Stomach (tissue), 9 donors: ENCODE results near the gene SLC25A46. TPM values are rescaled to one million over a fixed set of nuclear protein-coding genes. Genes with fewer than 3 reads are reported as not detected.

ENCODE experiments used
- DNase-seq, 2 donors: peaks; one replicate each; pipeline versions ENCODE4 v3.0.0 to v3.0.0-alpha.2; 2013 to 2019
- H3K27ac ChIP-seq, 5 donors: fragments of 200-600 bp in 4 of 5; sonication (generic) in 4 of 5; one replicate each; pipeline ENCODE4 v1.5.1; 2013 to 2019; ENCODE audit warnings: mild to moderate bottlenecking in 1 of 5, moderate library complexity in 1 of 5
- H3K27me3 ChIP-seq, 3 donors: fragments of 200-600 bp; sonication (generic); one replicate each; pipeline ENCODE4 v1.5.1; 2017 to 2019; ENCODE audit warnings: mixed run types in 1 of 3
- H3K36me3 ChIP-seq, 4 donors: fragments of 200-600 bp; sonication (generic); 1 replicate in 3 of 4; 2 replicates in 1 of 4; pipeline ENCODE4 v1.5.1; 2016 to 2019
- H3K4me1 ChIP-seq, 4 donors: fragments of 200-600 bp; sonication (generic); one replicate each; pipeline ENCODE4 v1.5.1; 2016 to 2019
- H3K4me3 ChIP-seq, 4 donors: fragments of 200-600 bp; sonication (generic) in 3 of 4; one replicate each; pipeline ENCODE4 v1.5.1; 2016 to 2019; ENCODE audit warnings: mild to moderate bottlenecking in 1 of 4
- H3K9me3 ChIP-seq, 4 donors: fragments of 200-600 bp; sonication (generic); one replicate each; pipeline ENCODE4 v1.5.1; 2016 to 2019
- EP300 ChIP-seq: sonication (generic); formaldehyde crosslinking; IDR thresholded peaks from one replicate; pipeline ENCODE4 v1.6.1; 2017; ENCODE audit warnings: antibody characterized with exemption
- POLR2A ChIP-seq, 4 donors: fragments of 450-650 bp; IDR thresholded peaks; one replicate each; pipeline ENCODE4 v1.6.1; 2016; ENCODE audit warnings: antibody characterized with exemption in 4 of 4, control low read depth in 2 of 4, mild to moderate bottlenecking in 1 of 4, moderate library complexity in 1 of 4
- POLR2AphosphoS5 ChIP-seq, 3 donors: sonication (generic); formaldehyde crosslinking; IDR thresholded peaks; one replicate each; pipeline ENCODE4 v1.6.1; 2016; ENCODE audit warnings: antibody characterized with exemption in 3 of 3
- WGBS, 5 donors: extraction: QIAGEN DNeasy Blood & Tissue Kit in 3 of 5; methylation state at CpG; one replicate each; pipeline versions ENCODE4 v1.1.5 to v1.1.7; 2013 to 2018; 5-methylcytosine and 5-hydroxymethylcytosine counted together
- intact Hi-C: fragments of 100-400 bp; cut with DNase I; formaldehyde crosslinking; loops from one replicate; pipeline ENCODE4 v1.15.1; 2023; ENCODE audit warnings: low total_unique reads
- polyA plus RNA-seq, 3 donors: library from polyadenylated mRNA; stranded (reverse); fragments of 200-250 nt; gene quantifications; one replicate each; pipeline ENCODE4 v1.2.3, GENCODE V29; 2013
- total RNA-seq, 5 donors: library from RNA; depleted of rRNA; stranded (reverse); fragments of >200 nt; gene quantifications; one replicate each; pipeline versions ENCODE4 v1.1.0 to v1.2.3, GENCODE V29; 2014 to 2016
- TF ChIP-seq, protein P1 (sequence below), 7 experiments: fragments of 450-650 bp in 4 of 7; fragments of 200-600 bp in 3 of 7; sonication (generic) in 3 of 7; IDR thresholded peaks; one replicate each; pipeline ENCODE4 v1.5.1; 2016 to 2019; ENCODE audit warnings: antibody characterized with exemption in 7 of 7, control low read depth in 2 of 7, mild to moderate bottlenecking in 1 of 7
- donor health status: healthy with polysubstance abuse.
- donor health status: Bipolar disorder and iron deficiency.
- donor health status: healthy.

SLC25A46 gene
- total and polyA plus RNA-seq, 8 donors, result 10.5 to 106 (median 32.4) TPM

DNA sequence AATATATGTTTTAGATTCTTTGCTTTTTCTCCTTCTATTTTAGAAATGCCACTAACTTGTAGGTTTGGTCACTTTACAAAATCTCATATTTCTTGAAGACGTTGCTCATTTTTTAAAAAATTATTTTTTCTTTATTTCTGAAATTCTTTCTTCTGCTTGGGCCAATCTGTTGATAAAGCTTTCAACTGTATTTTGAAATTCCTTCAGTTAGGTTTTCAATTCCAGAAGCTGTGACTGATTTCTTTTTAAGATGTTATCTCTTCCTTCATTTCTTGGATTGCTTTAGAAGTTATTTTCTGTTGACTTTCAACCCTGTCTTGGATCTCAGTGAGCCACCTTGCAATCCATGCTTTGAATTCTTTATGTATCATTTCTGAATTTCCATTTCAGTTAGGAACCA, 64.2 kb downstream of the SLC25A46 start:
- H3K9me3 ChIP-seq, result peaks cover 0 to 12% (median 6%) of the 10 kb centered on the region in 4 donors
- no peaks in the 10 kb centered on the region for H3K36me3 ChIP-seq
- intact Hi-C loops, result no loop called here
- no peak for DNase-seq
- H3K4me3 ChIP-seq, result no peak overlapping the region
- H3K27ac ChIP-seq, result no peak overlapping the region
- WGBS, 5 donors, result 35 to 45% (median 41%) methylated on average over 1 of the region's 1 CpG
- TF ChIP-seq, protein P1, sequence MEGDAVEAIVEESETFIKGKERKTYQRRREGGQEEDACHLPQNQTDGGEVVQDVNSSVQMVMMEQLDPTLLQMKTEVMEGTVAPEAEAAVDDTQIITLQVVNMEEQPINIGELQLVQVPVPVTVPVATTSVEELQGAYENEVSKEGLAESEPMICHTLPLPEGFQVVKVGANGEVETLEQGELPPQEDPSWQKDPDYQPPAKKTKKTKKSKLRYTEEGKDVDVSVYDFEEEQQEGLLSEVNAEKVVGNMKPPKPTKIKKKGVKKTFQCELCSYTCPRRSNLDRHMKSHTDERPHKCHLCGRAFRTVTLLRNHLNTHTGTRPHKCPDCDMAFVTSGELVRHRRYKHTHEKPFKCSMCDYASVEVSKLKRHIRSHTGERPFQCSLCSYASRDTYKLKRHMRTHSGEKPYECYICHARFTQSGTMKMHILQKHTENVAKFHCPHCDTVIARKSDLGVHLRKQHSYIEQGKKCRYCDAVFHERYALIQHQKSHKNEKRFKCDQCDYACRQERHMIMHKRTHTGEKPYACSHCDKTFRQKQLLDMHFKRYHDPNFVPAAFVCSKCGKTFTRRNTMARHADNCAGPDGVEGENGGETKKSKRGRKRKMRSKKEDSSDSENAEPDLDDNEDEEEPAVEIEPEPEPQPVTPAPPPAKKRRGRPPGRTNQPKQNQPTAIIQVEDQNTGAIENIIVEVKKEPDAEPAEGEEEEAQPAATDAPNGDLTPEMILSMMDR (IDR thresholded peaks at IDR 0.05), result no peak
- TF ChIP-seq POLR2A (IDR thresholded peaks at IDR 0.05), result no peak
- TF ChIP-seq POLR2AphosphoS5 (IDR thresholded peaks at IDR 0.05), result no peak
- TF ChIP-seq EP300, result no peak
- H3K27me3 ChIP-seq, result no peaks in the 10 kb centered on the region
- H3K4me1 ChIP-seq, result no peaks in the 10 kb centered on the region

DNA sequence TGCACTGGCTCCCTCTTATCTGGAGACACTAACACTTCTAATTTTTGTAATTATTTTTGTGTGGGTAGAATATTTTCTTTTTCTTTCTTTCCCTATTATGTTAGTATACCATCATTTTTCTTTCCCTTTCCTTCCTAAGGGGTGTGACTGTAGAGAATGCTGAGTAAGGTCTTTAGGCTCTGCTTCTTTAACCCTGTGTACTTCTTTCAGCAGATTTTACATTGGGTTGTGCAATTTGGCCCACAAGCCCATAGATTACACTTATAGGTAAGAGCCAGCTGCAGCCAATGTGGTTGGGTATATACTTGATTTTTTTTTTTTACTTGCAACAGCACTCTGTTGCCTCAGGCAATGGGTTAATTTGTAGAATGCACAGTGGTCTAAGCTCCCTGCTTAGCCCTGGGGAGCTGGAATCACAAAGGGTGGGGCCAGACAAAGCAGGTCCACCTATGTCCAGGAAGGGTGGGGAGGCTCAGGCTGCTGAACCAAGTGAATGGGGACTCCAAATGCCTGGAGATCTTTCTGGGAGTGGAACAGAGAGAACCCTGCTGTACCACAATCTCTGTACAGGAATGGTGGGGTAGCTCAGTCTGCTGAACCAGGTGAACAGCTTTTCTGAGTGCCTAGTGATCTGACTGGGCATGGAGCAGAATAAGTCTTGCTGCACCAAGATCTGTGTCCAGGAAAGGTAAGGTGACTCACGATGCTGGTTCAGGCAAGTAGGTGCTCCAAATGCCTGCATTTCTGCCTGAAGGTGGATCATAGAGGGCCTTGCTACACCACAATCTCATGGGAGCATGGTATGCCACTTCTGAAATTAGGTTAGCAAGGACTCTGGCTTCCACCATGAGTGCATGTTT, 64.9 kb downstream of the SLC25A46 start:
- TF ChIP-seq EP300, result no peak

DNA sequence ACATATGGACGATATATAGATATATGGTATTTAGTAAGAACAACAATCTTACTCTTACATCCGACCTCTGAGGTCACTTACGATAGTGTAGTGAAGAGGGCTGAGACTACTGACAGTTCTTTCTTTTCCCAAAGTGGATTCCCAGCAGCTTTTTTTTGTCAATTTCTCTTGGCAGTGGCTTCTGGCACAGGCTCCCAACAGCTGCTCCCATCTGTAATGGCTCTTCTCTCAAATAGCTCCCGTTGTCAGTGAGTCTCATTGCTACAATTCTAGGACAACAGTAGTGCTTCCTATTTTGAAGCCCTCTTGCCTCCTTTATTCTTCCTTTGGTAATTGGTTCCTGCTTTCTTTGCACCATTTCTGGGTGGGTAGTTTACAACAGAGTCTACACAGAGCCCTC, 68.4 kb downstream of the SLC25A46 start:
- Histone ChIP-seq H3K4me1 (no peaks in the 10 kb centered on the region), H3K27ac (no peak overlapping the region), H3K4me3 (no peak overlapping the region), H3K9me3 (peaks cover 0 to 17% (median 8%) of the 10 kb centered on the region in 4 donors), H3K36me3 (no peaks in the 10 kb centered on the region), H3K27me3 (no peaks in the 10 kb centered on the region)
- intact Hi-C loops, result no loop called here
- 49 to 63% (median 61%) methylated on average over 4 of the region's 4 CpGs for WGBS, 5 donors
- TF ChIP-seq POLR2AphosphoS5 (IDR thresholded peaks at IDR 0.05), result peak in 2 of 3 donors; percentile 30 to 55
- TF ChIP-seq, protein P1 (IDR thresholded peaks at IDR 0.05), result no peak
- DNase-seq, result peak in 1 of 2 donors; percentile 68

More for the DNA sequence above, 64.9 kb downstream of the SLC25A46 start:
- no peaks in the 10 kb centered on the region for H3K36me3 ChIP-seq
- DNase-seq, result no peak
- no peak overlapping the region for H3K4me3 ChIP-seq
- H3K27me3 ChIP-seq, result no peaks in the 10 kb centered on the region
- WGBS, 5 donors, result 67 to 100% (median 81%) methylated on average over 1 of the region's 1 CpG
- H3K9me3 ChIP-seq, result peaks cover 0 to 12% (median 6%) of the 10 kb centered on the region in 4 donors
- H3K4me1 ChIP-seq, result no peaks in the 10 kb centered on the region
- no peak overlapping the region for H3K27ac ChIP-seq
- intact Hi-C loops, result no loop called here

DNA sequence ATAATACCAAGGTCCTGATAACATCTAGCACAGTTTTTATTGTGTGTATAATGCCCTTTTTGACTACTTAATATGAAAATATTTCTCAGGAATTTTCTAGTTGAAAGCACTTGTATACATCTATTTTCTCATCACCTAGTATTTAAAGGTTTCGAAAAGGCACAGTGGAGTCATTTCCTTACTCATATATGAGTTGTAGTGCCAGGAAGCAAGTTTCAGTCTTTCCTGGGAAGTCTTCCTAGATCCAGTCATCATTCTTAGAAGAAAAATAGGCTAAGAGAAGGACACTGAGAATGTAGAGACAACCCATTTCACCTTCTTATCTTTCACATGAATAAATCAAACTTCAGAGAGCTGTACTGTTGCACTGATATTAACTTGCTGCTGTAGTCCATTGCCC, 70.2 kb downstream of the SLC25A46 start:
- WGBS, 5 donors, result 71 to 95% (median 91%) methylated on average over 1 of the region's 1 CpG

More for the DNA sequence above, 70.2 kb downstream of the SLC25A46 start:
- no peaks in the 10 kb centered on the region for H3K36me3 ChIP-seq
- no peak overlapping the region for H3K27ac ChIP-seq
- TF ChIP-seq POLR2AphosphoS5 (IDR thresholded peaks at IDR 0.05), result no peak
- no peak for TF ChIP-seq POLR2A (IDR thresholded peaks at IDR 0.05)
- TF ChIP-seq EP300, result no peak
- TF ChIP-seq, protein P1 (IDR thresholded peaks at IDR 0.05), result no peak
- no peak for DNase-seq
- H3K4me3 ChIP-seq, result no peak overlapping the region
- no peaks in the 10 kb centered on the region for H3K4me1 ChIP-seq
- no peaks in the 10 kb centered on the region for H3K27me3 ChIP-seq
- H3K9me3 ChIP-seq, result peaks cover 0 to 13% (median 6%) of the 10 kb centered on the region in 4 donors
- intact Hi-C loops, result no loop called here

Other genes starting within 250 kb of the SLC25A46 start
- gene TMEM232, start 12.3 kb upstream of the SLC25A46 start, total RNA-seq, result 1 to 10 TPM in 2 of 5 donors, not detected in 3; 6.4 to 8.8 TPM
- 1 to 10 TPM; 1.2 to 5.2 (median 1.3) TPM for gene TMEM232, start 12.3 kb upstream of the SLC25A46 start, polyA plus RNA-seq